GM11168 (cell line): ENCODE data around the gene MAPK11.

ENCODE experiments used
- in situ Hi-C: fragments of 300-500 bp; cut with MboI; formaldehyde crosslinking; loops from one replicate; pipeline ENCODE4 v1.12.0; 2022; ENCODE audit warnings: low sequenced_read_pairs; ENCODE audit not compliant: unreplicated experiment

The MAPK11 gene

GRCh38 chr22:50297510-50298265 is 27.5 kb upstream of the MAPK11 start:
- in situ Hi-C loops = no loop called here

GRCh38 chr22:50296658-50297490 is 26.7 kb upstream of the MAPK11 start:
- in situ Hi-C loops = no loop called here

- in situ Hi-C loops = loop anchor here (5.0 kb wide), 1 partner anchor 33 kb away; the partner anchor contains the start of gene DENND6B
Measured at GRCh38 chr22:50294319-50294656, 24.1 kb upstream of the MAPK11 start.

GRCh38 chr22:50293441-50294318 is 23.5 kb upstream of the MAPK11 start:
- in situ Hi-C loops = loop anchor here (5.0 kb wide), 1 partner anchor 34 kb away; the partner anchor contains the start of gene DENND6B

GRCh38 chr22:50292643-50293440 is 22.7 kb upstream of the MAPK11 start:
- in situ Hi-C loops = loop anchor here (5.0 kb wide), 1 partner anchor 34 kb away; the partner anchor contains the start of gene DENND6B

- in situ Hi-C loops = loop anchor here (5.0 kb wide), 1 partner anchor 37 kb away; the partner anchor contains the start of gene DENND6B
Measured at GRCh38 chr22:50289942-50290630, 19.9 kb upstream of the MAPK11 start.

- in situ Hi-C loops = no loop called here
Measured at GRCh38 chr22:50289151-50289941, 19.2 kb upstream of the MAPK11 start.

- in situ Hi-C loops = no loop called here
Measured at GRCh38 chr22:50287731-50288130, 17.6 kb upstream of the MAPK11 start.

GRCh38 chr22:50286701-50287318 is 16.6 kb upstream of the MAPK11 start:
- in situ Hi-C loops = no loop called here

GRCh38 chr22:50286275-50286674 is 16.1 kb upstream of the MAPK11 start:
- in situ Hi-C loops = no loop called here

GRCh38 chr22:50285568-50286229 is 15.5 kb upstream of the MAPK11 start:
- in situ Hi-C loops = no loop called here

- in situ Hi-C loops = no loop called here
Measured at GRCh38 chr22:50284479-50284878, 14.3 kb upstream of the MAPK11 start.

GRCh38 chr22:50283821-50284220 is 13.6 kb upstream of the MAPK11 start:
- in situ Hi-C loops = no loop called here

- in situ Hi-C loops = no loop called here
Measured at GRCh38 chr22:50282361-50283155, 12.4 kb upstream of the MAPK11 start.

- in situ Hi-C loops = no loop called here
Measured at GRCh38 chr22:50281957-50282356, 11.8 kb upstream of the MAPK11 start.

- in situ Hi-C loops = no loop called here
Measured at GRCh38 chr22:50281384-50281760, 11.2 kb upstream of the MAPK11 start.
